ENCODE measurements around the gene COLEC12.

The COLEC12 gene

DNA sequence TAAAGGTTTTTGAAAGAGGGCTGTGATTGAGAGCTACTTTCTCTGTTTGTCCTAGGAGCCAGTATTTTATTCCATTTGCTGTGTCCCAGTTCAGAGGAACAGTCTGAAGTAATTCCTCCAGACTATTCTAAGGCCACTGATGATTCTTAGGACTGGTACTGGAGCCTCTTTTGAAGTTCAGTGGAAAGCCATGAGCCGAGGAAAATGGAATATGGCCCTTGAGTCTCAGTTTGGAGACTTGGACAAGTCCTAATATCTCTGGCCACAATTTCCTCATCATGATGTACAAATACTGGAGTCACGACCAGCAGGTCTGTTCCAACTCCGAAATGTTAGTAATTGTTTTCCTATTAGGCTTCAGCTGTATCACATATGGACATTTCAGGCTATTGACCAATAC is 7.1 kb upstream of the COLEC12 start:
- Histone ChIP-seq H3K79me2 (ENCODE audit: insufficient read depth, low read length) (no peaks in the 10 kb centered on the region), H3K9me3 (ENCODE audit: insufficient read depth, low read depth, low read length) (peaks cover 3% of the 10 kb centered on the region; the same call in 1 of the 2 replicates), H3F3A (ENCODE audit: low read depth) (no peaks in the 10 kb centered on the region), H3K4me3 (ENCODE audit: low read length, poor library complexity, severe bottlenecking) (no peak overlapping the region), H3K9me2 (replicated peaks; ENCODE audit: low read depth, low read length) (no peaks in the 10 kb centered on the region), H2AFZ (ENCODE audit: low read length) (no peak overlapping the region), H3K4me1 (ENCODE audit: insufficient read depth, low read length, poor library complexity, severe bottlenecking) (no peaks in the 10 kb centered on the region), H4K20me1 (ENCODE audit: insufficient read depth, low read length, poor library complexity, severe bottlenecking) (no peaks in the 10 kb centered on the region), H3K27me3 (ENCODE audit: insufficient read depth, low read length, poor library complexity, severe bottlenecking) (no peaks in the 10 kb centered on the region), H3K9ac (ENCODE audit: low read depth, low read length, poor library complexity, severe bottlenecking) (no peak overlapping the region), H3K4me2 (ENCODE audit: low read depth, low read length, poor library complexity, severe bottlenecking) (no peak overlapping the region), H3K36me3 (ENCODE audit: insufficient read depth, low read length) (no peaks in the 10 kb centered on the region)
- TF ChIP-seq EZH2phosphoT487 (IDR thresholded peaks at IDR 0.05; ENCODE audit: borderline replicate concordance) (no peak), CTCF (conservative IDR thresholded peaks at IDR 0.05; ENCODE audit: low read length) (no peak)

DNA sequence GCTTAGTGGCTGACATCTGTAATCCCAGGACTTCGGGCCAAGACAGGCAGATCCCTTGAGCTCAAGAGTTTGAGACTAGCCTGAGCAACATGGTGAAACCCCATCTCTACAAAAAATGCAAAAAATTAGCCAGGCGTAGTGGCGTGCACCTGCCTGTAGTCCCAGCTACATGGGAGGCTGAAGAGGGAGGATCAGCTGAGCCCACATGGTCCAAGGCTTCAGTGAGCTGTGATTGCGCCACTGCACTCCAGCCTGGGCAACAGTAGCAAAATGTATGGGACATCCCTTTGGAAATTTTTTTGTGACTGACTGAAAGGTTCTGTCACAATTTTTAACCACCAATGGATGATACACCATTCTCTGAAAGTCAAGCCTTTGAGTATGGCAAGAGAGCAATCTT is 6.3 kb upstream of the COLEC12 start:
- no peak overlapping the region for H2AFZ ChIP-seq (ENCODE audit: low read length)
- H3K79me2 ChIP-seq (ENCODE audit: insufficient read depth, low read length), result no peaks in the 10 kb centered on the region
- no peaks in the 10 kb centered on the region for H3F3A ChIP-seq (ENCODE audit: low read depth)
- H3K4me2 ChIP-seq (ENCODE audit: low read depth, low read length, poor library complexity, severe bottlenecking), result no peak overlapping the region
- TF ChIP-seq EZH2phosphoT487 (IDR thresholded peaks at IDR 0.05; ENCODE audit: borderline replicate concordance) (no peak), CTCF (conservative IDR thresholded peaks at IDR 0.05; ENCODE audit: low read length) (no peak)
- H3K27me3 ChIP-seq (ENCODE audit: insufficient read depth, low read length, poor library complexity, severe bottlenecking), result no peaks in the 10 kb centered on the region
- no peaks in the 10 kb centered on the region for H4K20me1 ChIP-seq (ENCODE audit: insufficient read depth, low read length, poor library complexity, severe bottlenecking)
- H3K4me1 ChIP-seq (ENCODE audit: insufficient read depth, low read length, poor library complexity, severe bottlenecking), result no peaks in the 10 kb centered on the region
- H3K9me3 ChIP-seq (ENCODE audit: insufficient read depth, low read depth, low read length), result peaks cover 3% of the 10 kb centered on the region; the same call in 1 of the 2 replicates
- no peaks in the 10 kb centered on the region for H3K9me2 ChIP-seq (replicated peaks; ENCODE audit: low read depth, low read length)
- no peaks in the 10 kb centered on the region for H3K36me3 ChIP-seq (ENCODE audit: insufficient read depth, low read length)
- no peak overlapping the region for H3K4me3 ChIP-seq (ENCODE audit: low read length, poor library complexity, severe bottlenecking)
- no peak overlapping the region for H3K9ac ChIP-seq (ENCODE audit: low read depth, low read length, poor library complexity, severe bottlenecking)

- Histone ChIP-seq H3K9me2 (replicated peaks; ENCODE audit: low read depth, low read length) (no peaks in the 10 kb centered on the region), H3K27me3 (ENCODE audit: insufficient read depth, low read length, poor library complexity, severe bottlenecking) (no peaks in the 10 kb centered on the region), H3F3A (ENCODE audit: low read depth) (no peaks in the 10 kb centered on the region), H3K36me3 (ENCODE audit: insufficient read depth, low read length) (no peaks in the 10 kb centered on the region), H3K9me3 (ENCODE audit: insufficient read depth, low read depth, low read length) (peaks cover 6% of the 10 kb centered on the region; the same call in 1 of the 2 replicates), H3K4me2 (ENCODE audit: low read depth, low read length, poor library complexity, severe bottlenecking) (no peak overlapping the region), H4K20me1 (ENCODE audit: insufficient read depth, low read length, poor library complexity, severe bottlenecking) (no peaks in the 10 kb centered on the region), H3K79me2 (ENCODE audit: insufficient read depth, low read length) (no peaks in the 10 kb centered on the region), H3K4me1 (ENCODE audit: insufficient read depth, low read length, poor library complexity, severe bottlenecking) (no peaks in the 10 kb centered on the region), H3K9ac (ENCODE audit: low read depth, low read length, poor library complexity, severe bottlenecking) (no peak overlapping the region), H2AFZ (ENCODE audit: low read length) (no peak overlapping the region), H3K4me3 (ENCODE audit: low read length, poor library complexity, severe bottlenecking) (no peak overlapping the region)
- TF ChIP-seq CTCF (conservative IDR thresholded peaks at IDR 0.05; ENCODE audit: low read length) (no peak), EZH2phosphoT487 (IDR thresholded peaks at IDR 0.05; ENCODE audit: borderline replicate concordance) (no peak)
These were observed 5.8 kb upstream of the COLEC12 start for GRCh38 chr18:506264-506663.
